Brain pericyte (primary cell): ENCODE measurements around the gene ATG7.
"Not testable (repeated sequence)": the region's sequence is repeated elsewhere in the genome, so short reads cannot be mapped to it uniquely, and the experiment has no call there.

Experiments
- DNase-seq: peaks from one replicate; pipeline ENCODE4 v3.0.0-alpha.2; 2012; ENCODE audit warnings: low read depth, low spot score

Gene ATG7

GRCh38 chr3:11431319-11431718 is 159.1 kb downstream of the ATG7 start:
- DNase-seq, result no peak

GRCh38 chr3:11434017-11434526 is 161.9 kb downstream of the ATG7 start:
- DNase-seq, result peak; percentile 94

GRCh38 chr3:11434563-11435096 is 162.4 kb downstream of the ATG7 start:
- no peak for DNase-seq

GRCh38 chr3:11435440-11436165 is 163.4 kb downstream of the ATG7 start:
- no peak for DNase-seq

- no peak for DNase-seq
Observed at GRCh38 chr3:11436775-11437174, 164.6 kb downstream of the ATG7 start.

GRCh38 chr3:11437506-11437905 is 165.3 kb downstream of the ATG7 start:
- no peak for DNase-seq

GRCh38 chr3:11438646-11439045 is 166.4 kb downstream of the ATG7 start:
- DNase-seq, result peak; percentile 85

GRCh38 chr3:11441346-11441745 is 169.1 kb downstream of the ATG7 start:
- DNase-seq, result not testable (repeated sequence)

GRCh38 chr3:11444404-11444803 is 172.2 kb downstream of the ATG7 start:
- no peak for DNase-seq

GRCh38 chr3:11445193-11445592 is 173.0 kb downstream of the ATG7 start:
- DNase-seq, result not testable (repeated sequence)

- DNase-seq, result no peak
Observed at GRCh38 chr3:11445883-11446282, 173.7 kb downstream of the ATG7 start.

GRCh38 chr3:11447584-11448200 is 175.5 kb downstream of the ATG7 start:
- no peak for DNase-seq

- no peak for DNase-seq
Observed at GRCh38 chr3:11450015-11450414, 177.8 kb downstream of the ATG7 start.

GRCh38 chr3:11452312-11452711 is 180.1 kb downstream of the ATG7 start:
- no peak for DNase-seq

- DNase-seq, result peak; percentile 60
Observed at GRCh38 chr3:11452885-11453847, 181.0 kb downstream of the ATG7 start.

- peak; percentile 72 for DNase-seq
Observed at GRCh38 chr3:11455956-11456355, 183.8 kb downstream of the ATG7 start.

GRCh38 chr3:11457135-11457534 is 184.9 kb downstream of the ATG7 start:
- no peak for DNase-seq

- no peak for DNase-seq
Observed at GRCh38 chr3:11459186-11459824, 187.1 kb downstream of the ATG7 start.

GRCh38 chr3:11461226-11461625 is 189.0 kb downstream of the ATG7 start:
- DNase-seq, result no peak

- DNase-seq, result not testable (repeated sequence)
Observed at GRCh38 chr3:11462673-11463072, 190.5 kb downstream of the ATG7 start.

- no peak for DNase-seq
Observed at GRCh38 chr3:11463591-11463990, 191.4 kb downstream of the ATG7 start.
